OCI-LY7 (cell line): ENCODE data around the gene GATAD2A. TPM values are rescaled to one million over a fixed set of nuclear protein-coding genes. Genes with fewer than 3 reads are reported as not detected.

Experiments
- BruUV-seq: library from RNA; stranded (reverse); fragments of 400-500 nt; replicated peaks from 2 replicates; lab custom pipeline; 2021; lab: Mats Ljungman, UMichigan
- CTCF ChIA-PET: fragments of 300-600 bp; sonication (Branson Sonifier 250); formaldehyde crosslinking; loops from one replicate; lab custom pipeline; 2022; ENCODE audit warnings: antibody characterized with exemption; ENCODE audit not compliant: unreplicated experiment; lab: Charles Lee
- POLR2A ChIA-PET: fragments of 300-600 bp; sonication (Branson Sonifier 250); formaldehyde crosslinking; loops from one replicate; lab custom pipeline; 2022; ENCODE audit warnings: antibody characterized with exemption; lab: Charles Lee
- DNase-seq: peaks from one replicate; pipeline ENCODE4 v3.0.0-alpha.2; 2015; ENCODE audit warnings: low spot score
- H2AFZ ChIP-seq: fragments of 200-600 bp; sonication (generic), shearing (Covaris generic); 2 replicates; pipeline ENCODE4 v1.6.1; 2014; ENCODE audit warnings: mild to moderate bottlenecking, antibody characterized with exemption, low read length, moderate library complexity
- H3K27ac ChIP-seq: fragments of 200-600 bp; sonication (generic); 2 replicates; pipeline ENCODE4 v1.5.1; 2014; ENCODE audit warnings: mixed run types, low read depth, mild to moderate bottlenecking, moderate library complexity, low read length, inconsistent platforms; ENCODE audit not compliant: poor library complexity, severe bottlenecking
- H3K36me3 ChIP-seq: fragments of 200-600 bp; sonication (generic); 2 replicates; pipeline ENCODE4 v1.6.1; 2014; ENCODE audit warnings: mild to moderate bottlenecking, antibody characterized with exemption, low read length, moderate library complexity, mixed read lengths; ENCODE audit not compliant: insufficient read depth
- H3K4me1 ChIP-seq: fragments of 200-600 bp; sonication (generic); 2 replicates; pipeline ENCODE4 v1.5.1; 2014; ENCODE audit warnings: mild to moderate bottlenecking, low read length; ENCODE audit not compliant: insufficient read depth, poor library complexity, severe bottlenecking
- H3K4me2 ChIP-seq: fragments of 200-600 bp; sonication (generic); 2 replicates; pipeline ENCODE4 v1.6.1; 2014; ENCODE audit warnings: mild to moderate bottlenecking, low read length
- H3K4me3 ChIP-seq: fragments of 200-600 bp; sonication (generic); 2 replicates; pipeline ENCODE4 v1.5.1; 2014; ENCODE audit warnings: mild to moderate bottlenecking, low read depth, low read length; ENCODE audit not compliant: poor library complexity, severe bottlenecking
- H3K79me2 ChIP-seq: fragments of 200-600 bp; sonication (generic); 2 replicates; pipeline ENCODE4 v1.6.1; 2016; ENCODE audit warnings: low read depth, mild to moderate bottlenecking, low read length, moderate library complexity, mixed read lengths; ENCODE audit not compliant: insufficient read depth
- H3K9me2 ChIP-seq: fragments of 200-600 bp; sonication (generic); 2 replicates; pipeline ENCODE4 v1.6.1; 2016; ENCODE audit warnings: mild to moderate bottlenecking, low read length, mixed read lengths; ENCODE audit not compliant: insufficient read depth
- H3K9me3 ChIP-seq: fragments of 200-600 bp; sonication (generic); 2 replicates; pipeline ENCODE4 v1.6.1; 2014; ENCODE audit warnings: mild to moderate bottlenecking, mixed run types, low read length, mixed read lengths
- H4K20me1 ChIP-seq: fragments of 200-600 bp; sonication (generic); 2 replicates; pipeline ENCODE4 v1.6.1; 2014; ENCODE audit warnings: mild to moderate bottlenecking, antibody characterized with exemption, low read length, moderate library complexity, mixed read lengths; ENCODE audit not compliant: insufficient read depth
- EZH2phosphoT487 ChIP-seq: fragments of 200-600 bp; sonication (generic); IDR thresholded peaks from 2 replicates; pipeline ENCODE4 v1.6.1; 2018; ENCODE audit warnings: low read depth, borderline replicate concordance, mild to moderate bottlenecking, mixed run types, antibody characterized with exemption, low read length, moderate library complexity, mixed read lengths
- intact Hi-C: fragments of 100-400 bp; cut with micrococcal nuclease; formaldehyde crosslinking; loops from one replicate; pipeline ENCODE4 v1.10.0; 2022; ENCODE audit not compliant: unreplicated experiment
- total RNA-seq, 2 experiments: library from RNA; depleted of rRNA in 1 of 2; stranded (reverse); fragments of >200 nt in 1 of 2; shearing (Covaris generic) in 1 of 2; gene quantifications; 2 replicates each; pipeline ENCODE4 v1.2.3, GENCODE V29; 2014 to 2022
- TF ChIP-seq, protein P1 (sequence below): fragments of 200-600 bp; sonication (generic); conservative IDR thresholded peaks from 2 replicates; pipeline ENCODE4 v1.5.1; 2014; ENCODE audit warnings: mild to moderate bottlenecking, antibody characterized with exemption, low read length, moderate library complexity, mixed read lengths

The GATAD2A gene
- total RNA-seq, 2 experiments from 2014 or later: 62.8 to 156 TPM

DNA sequence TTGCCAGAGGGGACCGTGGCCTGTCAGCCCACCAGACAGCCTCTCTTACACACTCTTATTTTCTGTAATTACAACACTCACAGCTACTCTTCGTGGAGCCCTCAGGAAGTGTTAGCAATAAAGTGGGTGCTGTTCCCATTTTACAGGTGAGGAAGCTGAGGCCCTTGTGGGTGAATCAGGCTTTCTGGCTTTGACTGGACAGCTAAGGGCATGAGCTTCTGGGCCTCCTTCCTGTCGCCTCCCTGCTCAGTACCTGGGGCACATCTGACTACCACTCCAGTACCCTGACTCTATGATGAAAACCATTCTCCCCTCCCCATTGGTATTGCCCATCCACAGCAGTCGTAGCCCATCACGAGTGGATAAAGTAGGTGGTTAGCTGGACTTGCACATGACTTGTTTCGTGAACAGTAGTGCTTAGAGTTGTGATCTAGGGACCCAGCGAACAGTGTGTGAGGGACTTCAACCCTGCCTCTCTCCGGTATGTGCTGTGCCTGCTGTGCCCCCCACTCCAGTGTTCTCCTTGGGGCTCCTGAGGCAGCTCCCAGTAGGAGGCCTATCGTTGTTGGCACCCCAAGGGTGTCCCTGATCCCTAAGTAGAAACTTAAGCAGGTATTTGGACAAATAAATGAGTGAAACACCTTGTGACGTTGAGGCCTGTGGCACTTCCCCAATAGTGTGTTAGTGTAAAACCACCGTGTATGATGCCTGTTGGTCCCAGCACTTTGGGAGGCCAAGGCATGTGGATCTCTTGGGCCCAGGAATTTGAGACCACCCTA, 38.6 kb downstream of the GATAD2A start:
- Histone ChIP-seq H4K20me1 (peaks cover 13% of the 10 kb centered on the region; the same call in 1 of the 2 replicates), H3K27ac (peak overlapping the region; percentile 59), H3K4me3 (no peak overlapping the region), H2AFZ (no peak overlapping the region), H3K4me2 (peak overlapping the region; percentile 63), H3K4me1 (peaks cover 36% of the 10 kb centered on the region), H3K9me2 (no peaks in the 10 kb centered on the region), H3K79me2 (peaks cover 81% of the 10 kb centered on the region), H3K36me3 (peaks cover 41% of the 10 kb centered on the region), H3K9me3 (no peaks in the 10 kb centered on the region)
- POLR2A ChIA-PET: interaction anchor here (0.6 to 1.8 kb wide), 4 partner anchors 15 to 1503 kb away, joined by 3 to 6 read pairs (median 4); no protein-coding TSS in a partner anchor
- TF ChIP-seq, protein P1, sequence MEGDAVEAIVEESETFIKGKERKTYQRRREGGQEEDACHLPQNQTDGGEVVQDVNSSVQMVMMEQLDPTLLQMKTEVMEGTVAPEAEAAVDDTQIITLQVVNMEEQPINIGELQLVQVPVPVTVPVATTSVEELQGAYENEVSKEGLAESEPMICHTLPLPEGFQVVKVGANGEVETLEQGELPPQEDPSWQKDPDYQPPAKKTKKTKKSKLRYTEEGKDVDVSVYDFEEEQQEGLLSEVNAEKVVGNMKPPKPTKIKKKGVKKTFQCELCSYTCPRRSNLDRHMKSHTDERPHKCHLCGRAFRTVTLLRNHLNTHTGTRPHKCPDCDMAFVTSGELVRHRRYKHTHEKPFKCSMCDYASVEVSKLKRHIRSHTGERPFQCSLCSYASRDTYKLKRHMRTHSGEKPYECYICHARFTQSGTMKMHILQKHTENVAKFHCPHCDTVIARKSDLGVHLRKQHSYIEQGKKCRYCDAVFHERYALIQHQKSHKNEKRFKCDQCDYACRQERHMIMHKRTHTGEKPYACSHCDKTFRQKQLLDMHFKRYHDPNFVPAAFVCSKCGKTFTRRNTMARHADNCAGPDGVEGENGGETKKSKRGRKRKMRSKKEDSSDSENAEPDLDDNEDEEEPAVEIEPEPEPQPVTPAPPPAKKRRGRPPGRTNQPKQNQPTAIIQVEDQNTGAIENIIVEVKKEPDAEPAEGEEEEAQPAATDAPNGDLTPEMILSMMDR: no peak
- TF ChIP-seq EZH2phosphoT487: no peak
- DNase-seq: no peak
- CTCF ChIA-PET: no interaction called here
- intact Hi-C loops: no loop called here
- BruUV-seq: no TSS peak

DNA sequence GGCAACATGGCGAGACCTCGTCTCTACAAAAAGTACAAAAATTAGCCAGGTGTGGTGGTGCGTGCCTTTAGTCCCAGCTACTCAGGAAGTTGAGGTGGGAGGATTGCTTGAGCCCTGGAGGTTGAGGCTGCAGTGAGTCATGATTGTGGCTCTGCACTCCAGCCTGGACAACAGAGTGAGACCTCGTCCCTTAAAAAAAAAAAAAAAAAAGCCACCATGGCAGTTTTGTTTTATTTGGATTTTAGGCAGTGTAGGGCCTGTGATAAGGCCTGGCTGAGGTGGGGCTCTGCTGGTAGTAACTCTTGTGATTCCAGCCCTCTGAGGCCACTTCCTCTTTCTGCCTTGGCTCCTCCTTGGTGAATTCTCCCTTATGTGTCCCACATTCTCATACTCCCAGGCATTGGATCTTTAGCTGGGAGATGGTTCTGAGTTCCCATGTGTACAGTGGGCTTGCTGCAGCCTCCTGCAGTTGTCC, 39.2 kb downstream of the GATAD2A start:
- Histone ChIP-seq H3K4me3 (no peak overlapping the region), H3K79me2 (peaks cover 81% of the 10 kb centered on the region), H4K20me1 (peaks cover 13% of the 10 kb centered on the region; the same call in 1 of the 2 replicates), H3K36me3 (peaks cover 41% of the 10 kb centered on the region), H3K4me1 (peaks cover 36% of the 10 kb centered on the region), H2AFZ (no peak overlapping the region), H3K4me2 (peak overlapping the region; percentile 63), H3K9me3 (no peaks in the 10 kb centered on the region), H3K9me2 (no peaks in the 10 kb centered on the region), H3K27ac (peak overlapping the region; percentile 59)
- no peak for TF ChIP-seq EZH2phosphoT487
- TF ChIP-seq, protein P1: no peak
- no TSS peak for BruUV-seq
- intact Hi-C loops: no loop called here
- POLR2A ChIA-PET: interaction anchor here (0.6 to 1.2 kb wide), 3 partner anchors 19 to 1504 kb away, joined by 3 to 6 read pairs (median 3); no protein-coding TSS in a partner anchor
- CTCF ChIA-PET: interaction anchor here (0.6 kb wide), 1 partner anchor 11 kb away, joined by 5 read pairs; no protein-coding TSS in a partner anchor
- DNase-seq: peak; percentile 51
